Right forelimb (tissue), 1 donor: ENCODE data around the gene APOL4.
"Not testable (repeated sequence)": the region's sequence is repeated elsewhere in the genome, so short reads cannot be mapped to it uniquely, and the experiment has no call there.

Source experiments
- DNase-seq: peaks from one replicate; pipeline ENCODE4 v3.0.0-alpha.2; 2018

Gene APOL4

DNA sequence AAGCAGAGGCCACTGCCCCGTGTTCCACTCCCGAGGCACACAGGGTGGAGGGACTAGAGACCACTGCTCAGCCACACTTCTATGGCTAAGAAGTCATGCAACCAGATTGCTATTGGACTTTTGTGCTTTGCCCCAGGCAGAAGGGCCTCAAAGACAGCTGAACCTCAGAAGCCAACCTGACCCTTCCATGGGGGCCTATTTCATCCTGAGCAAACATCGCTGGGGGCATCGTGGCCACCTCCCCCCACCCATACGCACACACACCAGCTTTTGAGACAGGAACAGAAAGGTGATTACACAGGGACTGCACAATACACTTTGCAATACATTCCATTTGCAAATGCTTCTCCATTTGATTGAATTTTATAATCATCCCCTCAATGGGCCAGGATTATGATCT is 4.0 kb upstream of the APOL4 start:
- not testable (repeated sequence) for DNase-seq

DNA sequence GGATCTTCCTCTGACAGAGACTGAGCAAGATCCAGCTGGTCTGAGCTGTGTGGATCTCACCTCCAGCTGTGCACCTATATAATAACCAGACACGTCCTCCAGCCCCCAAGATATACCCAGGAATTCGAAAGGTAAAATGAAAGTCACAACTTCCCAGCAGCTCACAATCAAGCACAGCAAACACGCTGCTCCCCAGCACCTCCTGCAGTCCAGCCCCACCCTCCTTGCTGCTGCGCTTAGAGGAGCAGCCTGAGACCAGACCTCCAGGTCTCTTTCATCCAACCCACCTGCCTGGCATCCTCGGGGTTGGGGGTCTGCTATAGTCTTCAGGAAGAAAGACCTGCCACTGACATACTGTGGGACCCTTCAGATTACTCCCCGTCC is 3.0 kb upstream of the APOL4 start:
- no peak for DNase-seq

DNA sequence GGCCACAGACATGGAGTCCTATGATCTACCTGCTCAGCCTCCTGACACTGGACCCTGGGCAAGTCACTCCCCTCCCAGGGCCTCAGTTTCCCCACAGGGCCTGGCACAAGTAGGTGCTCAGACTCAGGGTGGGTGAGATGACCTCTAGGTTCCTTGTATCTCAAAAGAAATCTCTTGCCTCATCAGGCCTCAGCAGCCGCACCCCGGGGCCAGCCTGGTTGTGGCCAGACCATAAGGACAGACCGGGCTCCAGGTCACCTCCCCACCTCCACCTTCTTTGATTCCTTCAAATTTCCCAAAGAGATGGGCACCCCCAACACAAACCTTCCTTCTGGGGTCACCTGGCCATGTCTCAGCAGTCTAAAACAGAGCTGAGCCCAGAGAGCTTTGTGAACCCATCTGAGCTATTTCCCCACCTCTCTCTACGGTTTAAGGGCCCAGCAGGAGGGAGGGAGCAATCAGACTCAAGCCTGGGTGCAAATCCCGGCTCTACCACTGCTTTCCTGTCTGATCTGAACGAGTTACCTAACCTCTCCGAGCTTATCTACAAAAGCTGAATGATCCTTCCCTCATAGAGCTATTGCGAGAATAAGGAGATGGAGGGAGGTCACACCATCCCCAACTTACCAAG is 2.5 kb upstream of the APOL4 start:
- DNase-seq, result no peak

DNA sequence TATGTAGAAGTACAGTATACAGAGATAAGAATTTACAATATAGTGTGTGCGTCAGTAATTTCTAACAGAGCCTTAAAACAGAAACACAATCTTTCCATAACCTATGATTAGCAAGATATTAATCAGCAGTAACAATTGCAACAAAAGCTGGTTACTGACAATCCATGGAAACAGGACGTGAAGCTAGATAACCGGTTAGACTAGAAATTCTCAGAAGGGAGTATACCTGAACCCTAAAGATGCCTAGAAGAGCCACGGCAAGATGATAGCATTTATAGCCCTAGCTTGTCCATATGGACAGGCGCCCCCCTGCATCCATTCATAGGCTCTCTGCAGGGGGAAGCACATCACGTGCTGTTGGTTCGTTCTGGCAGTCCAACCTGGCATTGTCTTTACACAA is 1.8 kb upstream of the APOL4 start:
- not testable (repeated sequence) for DNase-seq

DNA sequence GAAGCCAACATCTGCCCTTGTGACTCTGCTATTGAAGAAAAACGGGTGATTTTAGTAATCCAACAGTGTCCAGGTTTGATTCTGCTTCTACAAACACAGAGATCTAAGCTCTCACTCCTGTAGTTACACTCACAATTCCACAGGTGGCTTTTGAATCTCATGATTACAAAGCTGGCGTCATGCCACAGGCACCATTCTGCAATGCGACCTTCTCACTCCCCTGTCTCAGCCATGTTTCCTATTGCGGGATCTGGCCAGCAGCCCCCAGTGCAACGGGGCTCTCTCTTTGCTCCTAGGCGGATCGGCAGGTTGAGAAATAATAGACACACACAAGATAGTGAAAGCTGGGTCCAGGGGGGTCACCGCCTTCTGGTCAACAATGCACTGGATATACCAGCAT is 1.3 kb upstream of the APOL4 start:
- not testable (repeated sequence) for DNase-seq

DNA sequence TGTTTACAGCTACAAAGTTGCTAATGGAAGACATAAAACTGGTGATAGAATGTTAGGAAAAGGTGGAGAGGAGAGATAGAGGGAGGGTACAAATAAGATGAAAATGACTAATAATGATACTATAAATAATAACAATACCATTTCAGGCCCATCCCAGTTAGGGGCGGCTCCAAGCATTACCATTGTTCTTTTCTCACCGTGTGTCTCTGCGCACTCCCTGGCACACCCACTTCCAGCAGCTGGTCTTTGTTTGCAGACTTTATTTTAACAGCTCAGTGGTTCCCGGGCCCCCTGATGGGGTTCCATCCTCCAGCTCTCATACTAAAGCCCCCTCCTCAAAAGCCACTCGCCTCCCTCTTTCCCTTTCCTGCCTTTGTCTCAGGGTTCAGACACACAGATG is 584 bp downstream of the APOL4 start:
- not testable (repeated sequence) for DNase-seq

DNA sequence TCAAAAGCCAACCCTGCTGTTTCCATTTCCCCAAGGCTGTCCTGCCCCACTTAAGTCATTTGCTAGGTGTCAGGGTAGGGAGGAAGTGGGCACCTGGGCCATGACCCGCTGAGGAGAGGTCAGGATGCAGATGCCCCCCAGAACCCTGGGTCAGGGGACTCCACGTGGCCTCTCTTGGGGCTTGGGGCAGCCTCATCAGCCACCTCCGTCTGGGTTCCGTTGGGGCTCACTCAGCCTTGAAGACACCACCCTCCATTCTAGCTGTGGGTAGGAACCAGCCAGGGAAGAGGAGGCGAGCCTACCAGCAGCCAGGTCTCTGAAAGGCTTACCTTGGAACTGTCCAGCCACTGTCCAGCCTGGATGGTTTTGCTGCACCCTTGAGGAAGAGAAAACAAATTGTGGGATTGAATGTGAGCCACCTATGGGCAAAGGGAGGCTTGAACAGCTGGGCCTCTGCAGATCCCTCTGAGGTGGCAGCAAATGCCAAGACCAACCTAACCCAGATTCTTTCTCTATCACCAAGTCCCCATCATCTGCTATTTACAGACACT is 2.5 kb downstream of the APOL4 start:
- DNase-seq, result no peak

DNA sequence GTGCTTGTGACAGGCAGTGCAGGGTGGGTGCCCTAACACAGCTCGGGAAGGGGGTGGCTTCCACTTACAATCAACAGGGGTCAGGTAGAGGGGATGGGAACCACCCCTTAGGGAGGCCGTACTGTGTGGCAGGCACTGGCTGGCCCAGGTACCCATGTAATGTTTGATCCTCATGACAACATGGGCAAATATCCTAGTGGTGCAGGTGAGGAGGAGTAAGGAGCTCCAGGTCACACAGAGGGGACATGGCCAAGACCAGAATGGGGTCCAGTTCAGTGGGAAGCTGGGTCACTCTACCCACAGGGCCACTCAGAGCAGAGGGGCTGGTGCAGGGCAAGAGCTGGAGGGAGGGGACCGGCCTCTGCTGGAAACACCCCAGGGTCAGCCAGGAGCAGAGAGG is 3.1 kb downstream of the APOL4 start:
- no peak for DNase-seq

DNA sequence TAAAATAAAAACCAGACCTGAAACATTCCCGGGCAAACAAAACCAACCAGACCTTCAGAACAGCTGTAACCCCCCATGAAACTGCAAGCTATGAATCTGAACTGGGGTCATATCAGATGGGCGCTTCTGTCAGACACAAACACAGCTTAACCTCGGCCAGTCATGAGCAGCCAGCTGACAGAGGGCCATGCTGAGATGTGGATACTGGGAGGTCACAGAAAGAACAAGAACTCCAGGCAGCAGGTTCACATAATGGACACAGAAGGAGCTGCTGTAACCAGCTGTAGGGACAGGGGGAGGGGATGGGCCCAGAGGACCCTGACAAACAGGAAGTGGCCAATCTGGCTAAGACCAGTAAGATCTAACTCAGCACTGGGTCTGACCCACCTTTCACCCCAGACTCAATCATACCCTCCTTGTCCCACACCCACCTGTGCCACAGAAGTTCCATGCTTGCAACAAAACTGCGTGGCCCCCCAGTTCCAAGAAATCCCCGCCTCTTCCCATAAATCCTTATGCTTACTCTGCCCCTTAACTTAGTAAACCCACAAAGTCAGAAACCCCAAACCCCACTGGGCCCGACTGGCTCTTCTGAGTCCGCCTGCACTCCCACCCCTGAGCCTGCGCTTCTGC is 4.0 kb downstream of the APOL4 start:
- DNase-seq, result no peak

DNA sequence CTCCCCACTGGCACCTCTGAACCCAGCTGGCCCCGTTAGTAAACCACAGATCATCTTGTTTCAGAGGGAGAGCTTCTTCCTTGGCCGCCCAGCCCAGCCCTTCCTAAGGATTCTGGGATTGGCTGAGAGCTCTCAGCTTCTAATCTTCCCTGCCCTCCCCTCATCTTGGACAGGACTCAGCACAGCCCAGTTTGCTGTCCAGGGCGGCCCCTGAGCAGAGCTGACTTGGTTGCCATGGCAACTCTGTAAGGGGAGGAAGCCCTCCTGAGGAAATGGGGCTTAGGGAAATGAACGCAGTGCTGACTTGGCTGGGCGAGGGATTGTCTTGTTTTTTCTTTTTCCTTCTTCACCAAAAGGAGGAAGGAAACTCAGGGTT is 4.6 kb downstream of the APOL4 start:
- DNase-seq, result no peak

DNA sequence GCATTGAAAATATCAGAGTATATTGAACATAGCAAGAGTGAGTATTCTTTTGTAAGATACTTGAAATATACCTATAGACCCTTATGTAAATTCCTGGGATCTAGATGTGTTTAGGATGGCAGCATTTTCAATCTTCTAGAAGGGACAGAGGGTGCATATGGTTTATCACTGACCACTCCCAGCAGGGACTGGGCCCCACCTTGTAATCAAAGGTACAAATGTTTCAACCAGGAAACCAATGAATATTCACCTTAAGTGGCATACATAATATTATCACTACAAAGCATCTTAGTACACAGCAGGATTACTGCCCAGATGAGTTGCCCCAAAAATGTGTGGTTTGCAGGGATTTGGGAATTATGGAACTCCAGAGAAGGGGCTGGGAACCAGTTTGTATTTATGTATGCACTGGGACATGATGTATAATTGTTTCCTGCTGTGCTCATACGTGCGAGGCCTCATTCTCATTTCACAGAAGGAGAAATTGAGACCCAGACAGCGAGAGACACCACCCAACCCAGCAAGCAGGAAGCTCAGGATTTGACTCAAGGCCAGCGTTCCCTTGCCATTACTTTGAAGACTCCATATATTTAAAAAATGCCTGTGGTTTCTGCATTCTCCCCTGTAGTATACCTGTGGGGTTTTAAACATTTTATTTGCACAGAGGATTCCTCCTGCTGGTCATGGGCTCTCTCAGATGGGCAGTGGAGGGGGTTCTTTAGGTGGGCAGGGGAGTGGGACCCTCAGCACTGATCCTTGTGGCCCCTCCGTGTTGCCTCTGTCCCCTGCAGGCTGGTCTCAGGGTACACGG is 5.2 kb downstream of the APOL4 start:
- peak; percentile 51 for DNase-seq

DNA sequence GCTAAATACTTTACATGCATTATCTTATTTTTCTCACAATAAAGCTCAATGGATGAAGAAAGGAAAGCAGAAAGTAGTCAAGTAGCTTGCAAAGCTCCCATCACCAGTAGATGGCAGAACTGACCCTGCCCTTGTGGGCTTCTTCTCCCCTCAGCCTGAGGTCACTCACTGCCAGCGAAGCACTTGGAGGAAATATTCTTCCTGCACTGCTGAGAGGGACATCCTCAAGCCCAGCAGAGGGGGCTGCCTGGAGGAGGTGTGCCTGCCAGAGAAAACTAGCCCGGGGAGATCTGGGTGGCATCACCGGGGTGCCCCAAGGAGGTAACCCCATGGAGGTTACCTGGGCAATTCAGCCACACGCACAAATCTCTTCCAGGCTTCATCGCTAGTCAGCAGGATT is 6.6 kb downstream of the APOL4 start:
- peak; percentile 73 for DNase-seq

DNA sequence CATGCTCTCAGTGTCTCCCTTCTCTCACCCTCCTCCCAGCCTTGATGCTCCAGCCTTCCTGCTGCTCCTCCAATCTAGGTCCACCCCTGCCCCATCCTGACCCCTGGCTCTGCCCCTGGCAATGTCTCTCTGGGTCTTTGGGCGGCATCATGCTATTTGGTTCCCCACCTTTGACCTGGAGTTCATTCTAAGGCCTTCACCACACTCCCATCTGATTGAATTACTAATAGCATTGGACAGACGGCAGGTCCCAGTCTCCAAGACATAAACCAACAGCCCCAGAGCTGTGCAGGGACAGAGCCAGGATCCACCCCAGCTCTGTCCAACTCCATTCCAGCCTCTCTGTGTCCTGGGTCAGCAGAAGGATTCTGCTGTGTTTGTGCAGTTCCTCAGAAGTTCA is 7.2 kb downstream of the APOL4 start:
- no peak for DNase-seq

DNA sequence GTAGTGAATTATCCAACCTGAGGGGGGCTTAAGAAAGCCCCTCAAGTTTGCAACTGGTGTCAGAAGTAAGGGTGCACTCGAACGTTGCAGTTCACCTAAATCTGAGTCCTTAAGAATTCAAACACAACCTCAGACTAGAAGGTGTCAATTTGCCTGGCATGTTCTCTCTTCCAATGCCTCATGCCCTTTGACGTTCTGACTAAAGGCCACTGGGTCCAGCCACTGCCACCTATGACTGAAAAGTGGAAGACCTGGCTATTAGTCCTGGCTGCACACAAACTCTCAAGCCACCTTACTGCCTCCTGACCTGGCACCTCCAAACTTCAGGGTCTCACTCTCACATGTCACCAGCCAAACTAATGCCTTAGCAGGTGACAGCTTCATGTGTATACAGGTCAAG is 8.0 kb downstream of the APOL4 start:
- DNase-seq, result no peak

DNA sequence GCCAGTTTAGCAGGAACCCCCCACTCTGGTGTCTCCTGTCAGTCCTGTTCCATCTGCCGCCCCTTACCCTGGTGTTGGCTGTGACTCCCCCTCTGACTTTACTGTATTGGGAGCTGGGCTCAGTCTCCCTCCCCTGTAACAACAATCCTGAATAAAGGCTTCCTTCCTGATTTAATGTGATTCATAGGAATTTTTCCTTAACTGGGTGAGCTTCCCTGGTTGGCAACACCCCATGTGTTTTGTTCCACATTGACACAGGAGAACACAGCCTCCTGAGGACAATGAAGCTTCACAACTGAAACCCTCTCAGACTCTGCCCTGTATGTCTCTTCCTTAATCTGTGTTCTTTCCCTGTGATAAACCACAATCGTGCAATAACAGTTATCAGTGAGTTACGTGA is 8.4 kb downstream of the APOL4 start:
- no peak for DNase-seq

DNA sequence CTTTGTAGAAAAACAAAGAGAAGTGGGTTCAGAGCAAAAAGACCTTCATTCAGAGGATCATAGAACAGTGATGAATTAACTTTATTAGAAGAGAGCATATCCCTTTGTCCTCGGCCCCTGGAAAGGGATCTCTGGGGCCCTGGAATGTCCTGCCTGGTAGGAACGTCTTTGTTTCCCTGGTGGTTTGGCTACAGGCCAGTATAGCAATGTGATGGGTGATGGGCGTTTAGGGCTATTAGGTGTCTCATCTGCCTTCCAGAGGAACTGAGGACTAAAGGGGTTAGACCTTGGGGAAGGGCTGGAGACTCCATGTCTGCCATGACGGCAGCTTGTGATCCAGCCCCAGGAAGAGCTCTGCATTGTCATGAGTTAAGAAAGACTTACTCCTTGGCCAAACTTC is 9.1 kb downstream of the APOL4 start:
- DNase-seq, result no peak

DNA sequence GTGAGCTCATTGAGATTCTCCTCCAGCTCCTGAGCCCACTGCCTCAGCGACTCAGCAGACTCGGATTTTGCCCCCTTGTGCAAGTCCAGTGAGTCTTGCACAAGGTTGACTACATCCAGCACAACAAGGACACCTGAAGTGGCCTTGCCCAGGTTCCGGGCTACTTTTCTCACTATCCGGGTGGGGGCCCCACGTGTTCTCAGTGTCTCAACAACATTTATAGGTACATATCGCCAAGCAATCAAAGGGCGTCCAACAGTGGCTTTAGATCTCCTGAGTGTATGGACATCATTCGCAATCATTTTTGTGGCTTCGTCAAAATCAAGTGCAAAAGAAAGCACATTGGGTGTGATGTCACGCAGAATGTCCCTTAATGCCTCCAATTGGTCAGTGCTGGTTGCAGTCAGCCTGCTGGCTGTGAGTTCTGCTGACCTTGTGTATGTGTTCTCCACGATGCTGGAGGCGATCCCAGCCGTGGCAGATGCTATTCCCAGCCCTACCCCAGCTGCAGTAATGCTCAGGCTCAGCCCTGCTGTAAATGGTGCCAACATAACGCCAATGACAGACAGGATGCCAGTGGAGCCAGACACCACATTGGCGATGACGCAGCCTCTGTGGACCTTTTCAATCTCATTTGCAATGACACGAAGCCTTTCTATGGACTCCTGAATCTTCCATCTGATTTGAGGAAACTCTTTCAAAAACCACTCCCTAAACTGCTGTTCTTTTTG is 10.3 kb downstream of the APOL4 start:
- no peak for DNase-seq

DNA sequence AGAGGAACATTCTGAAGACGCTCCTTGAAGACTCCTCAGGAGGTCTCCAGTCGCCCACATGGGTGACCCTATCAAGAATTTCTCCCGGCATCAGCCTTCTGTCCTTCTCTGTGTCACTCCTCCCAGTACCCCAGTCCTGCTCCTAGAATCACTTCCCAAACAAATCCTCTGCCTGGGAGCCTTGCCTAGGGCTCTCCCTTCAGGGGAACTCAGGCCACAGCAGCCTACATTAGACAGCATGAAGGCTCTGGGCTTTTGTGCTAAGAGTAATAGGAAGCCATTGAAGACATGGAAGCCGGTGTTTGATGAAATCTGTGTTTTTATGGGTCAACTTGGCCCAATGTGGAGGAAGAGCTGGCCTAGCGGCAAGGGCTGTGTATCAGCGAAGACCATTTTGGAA is 13.7 kb downstream of the APOL4 start:
- DNase-seq, result not testable (repeated sequence)

DNA sequence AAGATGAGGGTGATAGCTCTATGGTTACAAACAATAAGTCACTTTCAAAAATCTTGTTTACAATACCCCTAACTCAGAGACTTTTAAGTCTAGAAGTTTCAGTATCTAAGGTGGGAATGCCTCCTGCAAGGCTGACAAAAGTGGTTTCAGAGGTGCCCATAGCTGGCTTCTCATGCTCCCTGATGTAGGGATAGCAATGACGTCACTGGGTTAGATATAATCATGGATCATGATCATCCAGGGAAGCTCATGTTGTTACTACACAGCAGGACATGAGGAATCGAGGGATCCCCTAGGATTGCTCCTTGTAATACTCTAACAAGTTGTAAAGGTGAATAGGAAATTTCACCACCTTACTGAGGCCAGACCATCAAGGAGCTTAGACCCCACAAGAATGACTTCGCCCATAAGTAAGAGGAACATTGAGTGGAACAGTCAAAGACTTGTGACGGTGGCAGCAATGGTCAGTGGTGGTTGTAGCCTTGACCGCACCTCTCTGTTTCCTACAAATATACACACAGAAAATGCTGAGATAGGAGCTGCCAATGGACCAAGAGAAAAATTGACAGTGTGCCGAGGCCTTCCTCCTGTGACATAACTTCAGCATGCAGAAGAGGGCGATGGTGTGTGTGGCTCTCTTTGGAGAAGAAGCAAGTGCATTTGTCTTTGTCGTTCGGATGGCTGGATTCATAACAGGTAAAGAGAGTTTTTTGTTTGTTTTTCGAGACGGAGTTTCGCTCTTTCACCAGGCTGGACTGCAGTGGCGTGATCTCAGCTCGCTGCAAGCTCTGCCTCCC is 15.6 kb downstream of the APOL4 start:
- DNase-seq, result no peak

DNA sequence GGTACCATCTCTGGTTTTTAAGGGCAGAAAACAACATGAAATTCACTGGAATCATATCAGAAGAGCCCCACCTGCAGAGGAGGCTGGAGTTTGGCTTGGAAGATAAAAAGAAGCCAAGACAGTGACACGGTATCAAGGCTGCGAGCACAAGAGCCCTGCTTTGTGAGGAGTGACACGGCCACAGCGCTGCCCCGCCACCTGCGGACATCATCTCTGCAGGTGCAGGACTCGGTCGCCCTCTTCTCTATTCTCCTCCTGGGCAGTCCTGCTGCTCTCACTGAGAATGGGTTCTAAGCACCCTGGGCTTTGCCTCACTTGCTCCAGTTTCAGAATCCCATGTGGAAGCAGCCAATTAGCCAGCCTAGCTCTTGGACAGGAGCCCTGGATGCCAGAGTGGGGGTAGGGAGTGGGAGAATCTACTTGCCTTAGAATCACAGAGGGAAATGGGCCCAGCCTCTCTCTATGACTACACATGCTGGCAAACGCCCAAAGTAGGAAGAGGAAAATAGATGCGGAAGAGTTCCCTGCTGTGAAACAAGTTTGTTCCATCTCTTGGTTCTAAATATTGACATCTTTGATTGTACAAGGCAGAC is 17.1 kb downstream of the APOL4 start:
- DNase-seq, result no peak

DNA sequence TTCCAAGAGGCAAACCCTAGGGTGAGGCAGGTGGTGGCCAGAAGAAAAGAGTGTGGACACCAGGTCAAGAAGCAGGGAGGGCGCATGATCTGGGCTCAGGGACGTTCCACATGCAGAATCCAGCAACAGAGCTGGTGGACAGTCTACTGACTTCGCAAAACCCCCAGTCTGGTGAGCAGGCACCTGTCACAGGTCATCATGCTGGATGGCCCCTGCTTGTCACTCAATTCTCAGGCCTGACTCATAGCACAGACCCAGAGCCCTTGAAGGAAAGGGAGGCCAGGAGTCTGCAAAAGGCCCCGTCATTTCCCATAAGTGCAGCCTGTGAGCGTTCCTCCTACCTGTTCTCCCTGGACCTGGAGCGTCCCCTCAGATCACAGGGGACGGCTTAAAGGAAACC is 18.2 kb downstream of the APOL4 start:
- no peak for DNase-seq

DNA sequence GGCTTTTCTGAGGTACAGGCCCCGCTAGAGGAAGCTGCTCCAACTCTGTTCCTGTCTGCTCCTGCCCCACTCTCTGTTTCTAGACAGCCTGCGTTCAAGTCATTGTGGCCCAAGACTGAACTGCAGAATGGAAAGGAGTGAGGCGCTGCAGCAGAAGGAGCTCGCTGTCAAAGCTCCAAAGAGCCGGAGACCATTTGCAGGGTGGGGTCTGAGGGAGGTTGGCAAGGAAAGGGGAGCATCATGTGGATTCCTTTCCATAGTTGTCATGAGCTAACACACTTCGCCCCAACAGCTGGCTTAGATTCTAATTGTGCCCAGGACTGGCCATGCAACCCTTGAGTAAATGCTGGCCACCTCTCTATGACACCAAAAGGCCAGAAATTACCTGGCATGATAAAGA is 18.8 kb downstream of the APOL4 start:
- DNase-seq, result no peak
